ENCODE measurements around the gene DPM1.

The DPM1 gene

DNA sequence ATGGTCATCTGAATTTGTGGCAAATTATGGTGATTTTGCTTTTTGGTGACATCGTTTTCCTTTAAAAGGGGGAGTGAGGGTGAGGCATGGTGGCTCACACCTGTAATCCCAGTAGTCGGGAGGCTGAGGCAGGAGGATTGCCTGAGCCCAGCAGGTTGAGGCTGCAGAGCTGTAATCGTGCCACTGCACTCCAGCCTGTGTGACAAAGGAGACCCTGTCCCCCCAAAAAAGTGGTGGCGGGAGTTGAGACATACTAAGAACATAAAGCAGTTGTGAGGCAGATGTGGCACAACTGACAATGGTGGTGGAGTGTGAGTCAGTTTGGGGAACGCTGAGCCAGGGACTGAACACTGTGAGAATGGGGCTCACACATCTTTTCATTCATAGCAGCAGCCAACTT is 72.6 kb downstream of the DPM1 start:
- TF ChIP-seq EZH2phosphoT487 (IDR thresholded peaks at IDR 0.05; ENCODE audit: borderline replicate concordance, low read length), result no peak
- TF ChIP-seq, protein P1, sequence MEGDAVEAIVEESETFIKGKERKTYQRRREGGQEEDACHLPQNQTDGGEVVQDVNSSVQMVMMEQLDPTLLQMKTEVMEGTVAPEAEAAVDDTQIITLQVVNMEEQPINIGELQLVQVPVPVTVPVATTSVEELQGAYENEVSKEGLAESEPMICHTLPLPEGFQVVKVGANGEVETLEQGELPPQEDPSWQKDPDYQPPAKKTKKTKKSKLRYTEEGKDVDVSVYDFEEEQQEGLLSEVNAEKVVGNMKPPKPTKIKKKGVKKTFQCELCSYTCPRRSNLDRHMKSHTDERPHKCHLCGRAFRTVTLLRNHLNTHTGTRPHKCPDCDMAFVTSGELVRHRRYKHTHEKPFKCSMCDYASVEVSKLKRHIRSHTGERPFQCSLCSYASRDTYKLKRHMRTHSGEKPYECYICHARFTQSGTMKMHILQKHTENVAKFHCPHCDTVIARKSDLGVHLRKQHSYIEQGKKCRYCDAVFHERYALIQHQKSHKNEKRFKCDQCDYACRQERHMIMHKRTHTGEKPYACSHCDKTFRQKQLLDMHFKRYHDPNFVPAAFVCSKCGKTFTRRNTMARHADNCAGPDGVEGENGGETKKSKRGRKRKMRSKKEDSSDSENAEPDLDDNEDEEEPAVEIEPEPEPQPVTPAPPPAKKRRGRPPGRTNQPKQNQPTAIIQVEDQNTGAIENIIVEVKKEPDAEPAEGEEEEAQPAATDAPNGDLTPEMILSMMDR (IDR thresholded peaks at IDR 0.05; ENCODE audit: low read depth, low read length, poor library complexity, severe bottlenecking), result no peak
- no peak overlapping the region for H3K4me3 ChIP-seq (ENCODE audit: low read length)
- 0 out of 2 replicates have a peak, but pooled peaks cover 4% of the 10 kb centered on the region for H4K20me1 ChIP-seq (ENCODE audit: control insufficient read depth, insufficient read depth, low read depth, low read length)
- H3K27me3 ChIP-seq (ENCODE audit: control insufficient read depth, low read length), result no peaks in the 10 kb centered on the region
- no peaks in the 10 kb centered on the region for H3K4me1 ChIP-seq (ENCODE audit: control insufficient read depth, low read length)
- peaks cover 68% of the 10 kb centered on the region for H3F3A ChIP-seq (ENCODE audit: control insufficient read depth, insufficient read depth)
- H3K79me2 ChIP-seq (ENCODE audit: control insufficient read depth, low read length), result no peaks in the 10 kb centered on the region
- H3K27ac ChIP-seq (ENCODE audit: low read depth, low read length), result no peak overlapping the region
- H3K36me3 ChIP-seq (ENCODE audit: control insufficient read depth, low read length), result peaks cover 54% of the 10 kb centered on the region
- H3K4me2 ChIP-seq (ENCODE audit: low read length), result no peak overlapping the region
- no peaks in the 10 kb centered on the region for H3K9me3 ChIP-seq (ENCODE audit: control insufficient read depth, insufficient read depth, low read length)
- H3K9me2 ChIP-seq (replicated peaks; ENCODE audit: control insufficient read depth, low read length), result no peaks in the 10 kb centered on the region

DNA sequence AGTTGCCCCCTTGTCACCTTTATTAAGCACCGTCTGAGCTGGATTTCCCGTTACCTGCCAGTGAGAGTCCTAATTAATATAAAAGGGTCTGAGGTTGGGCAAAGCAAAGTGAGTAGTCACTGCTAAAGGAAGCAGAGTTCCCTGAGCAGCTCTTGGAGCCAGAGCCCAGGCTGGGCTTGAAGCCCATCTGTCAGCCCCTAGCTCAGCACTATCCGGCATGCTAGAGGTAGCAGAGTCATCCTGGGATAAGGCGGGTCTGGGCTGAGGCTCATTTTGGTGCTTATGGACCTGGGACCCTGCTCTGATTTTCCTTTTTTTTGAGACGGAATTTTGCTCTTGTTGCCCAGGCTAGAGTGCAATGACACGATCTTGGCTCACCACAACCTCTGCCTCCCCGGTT is 73.3 kb downstream of the DPM1 start:
- no peaks in the 10 kb centered on the region for H3K4me1 ChIP-seq (ENCODE audit: control insufficient read depth, low read length)
- H3K9me2 ChIP-seq (replicated peaks; ENCODE audit: control insufficient read depth, low read length), result no peaks in the 10 kb centered on the region
- H4K20me1 ChIP-seq (ENCODE audit: control insufficient read depth, insufficient read depth, low read depth, low read length), result 0 out of 2 replicates have a peak, but pooled peaks cover 4% of the 10 kb centered on the region
- peaks cover 54% of the 10 kb centered on the region for H3K36me3 ChIP-seq (ENCODE audit: control insufficient read depth, low read length)
- H3K4me3 ChIP-seq (ENCODE audit: low read length), result no peak overlapping the region
- TF ChIP-seq, protein P1 (IDR thresholded peaks at IDR 0.05; ENCODE audit: low read depth, low read length, poor library complexity, severe bottlenecking), result no peak
- no peak for TF ChIP-seq EZH2phosphoT487 (IDR thresholded peaks at IDR 0.05; ENCODE audit: borderline replicate concordance, low read length)
- peaks cover 61% of the 10 kb centered on the region for H3F3A ChIP-seq (ENCODE audit: control insufficient read depth, insufficient read depth)
- no peaks in the 10 kb centered on the region for H3K27me3 ChIP-seq (ENCODE audit: control insufficient read depth, low read length)
- no peak overlapping the region for H3K27ac ChIP-seq (ENCODE audit: low read depth, low read length)
- no peaks in the 10 kb centered on the region for H3K79me2 ChIP-seq (ENCODE audit: control insufficient read depth, low read length)
- no peak overlapping the region for H3K4me2 ChIP-seq (ENCODE audit: low read length)
- no peaks in the 10 kb centered on the region for H3K9me3 ChIP-seq (ENCODE audit: control insufficient read depth, insufficient read depth, low read length)
